Panc1 (cell line): ENCODE data around the gene HSPB2. TPM values are rescaled to one million over a fixed set of nuclear protein-coding genes. Genes with fewer than 3 reads are reported as not detected.

ENCODE experiments used
- ATAC-seq: fragments of 200-7000 bp; cut with Tn5 transposase; 2 replicates; pipeline ENCODE4 v1.9.1; 2020; ENCODE audit warnings: mild to moderate bottlenecking, moderate library complexity
- Bru-seq: library from RNA; stranded (reverse); fragments of 400-500 nt; gene quantifications from one replicate; lab custom pipeline; 2021; lab: Mats Ljungman, UMichigan
- BruChase-seq, 2 experiments: library from RNA; stranded (reverse); fragments of 400-500 nt; gene quantifications; one replicate each; lab custom pipeline; 2021; lab: Mats Ljungman, UMichigan
- BruUV-seq: library from RNA; stranded (reverse); fragments of 400-500 nt; replicated peaks from 2 replicates; lab custom pipeline; 2021; lab: Mats Ljungman, UMichigan
- CTCF ChIA-PET: fragments of 300-600 bp; sonication (Branson Sonifier 250); formaldehyde crosslinking; loops from one replicate; lab custom pipeline; 2022; ENCODE audit warnings: antibody characterized with exemption; lab: Charles Lee
- POLR2A ChIA-PET: fragments of 300-600 bp; sonication (Branson Sonifier 250); formaldehyde crosslinking; loops from one replicate; lab custom pipeline; 2022; ENCODE audit warnings: antibody characterized with exemption; lab: Charles Lee
- DNase-seq: peaks from one replicate; pipeline ENCODE4 v3.0.0-alpha.2; 2010; ENCODE audit warnings: low read depth, low spot score
- H3K27ac ChIP-seq: 2 replicates; pipeline ENCODE4 v1.5.1; 2011; ENCODE audit warnings: mild to moderate bottlenecking, low read length, inconsistent platforms
- H3K27me3 ChIP-seq: fragments of 200-500 bp; sonication (Bioruptor generic); 2 replicates; pipeline ENCODE4 v1.6.0; 2014; ENCODE audit warnings: low read length, inconsistent platforms; ENCODE audit not compliant: control insufficient read depth, insufficient read depth
- H3K36me3 ChIP-seq: fragments of 200-500 bp; sonication (Bioruptor generic); 2 replicates; pipeline ENCODE4 v1.5.1; 2014; ENCODE audit warnings: inconsistent platforms, mild to moderate bottlenecking, low read length, moderate library complexity; ENCODE audit not compliant: control insufficient read depth, insufficient read depth
- H3K4me1 ChIP-seq: 2 replicates; pipeline ENCODE4 v1.5.1; 2011; ENCODE audit warnings: inconsistent platforms, mild to moderate bottlenecking, low read length, moderate library complexity; ENCODE audit not compliant: control insufficient read depth, insufficient read depth
- H3K4me3 ChIP-seq, 2 experiments: 2 replicates each; pipeline ENCODE4 v1.5.1; 2011 to 2012; ENCODE audit warnings: low read depth in 2 of 2, low read length in 2 of 2, mild to moderate bottlenecking in 2 of 2, inconsistent platforms in 1 of 2, moderate library complexity in 1 of 2
- H3K9me3 ChIP-seq: fragments of 200-500 bp; sonication (Bioruptor generic); 2 replicates; pipeline ENCODE4 v1.5.1; 2014; ENCODE audit warnings: low read depth, mild to moderate bottlenecking, inconsistent platforms, low read length, moderate library complexity; ENCODE audit not compliant: control insufficient read depth, insufficient read depth
- POLR2AphosphoS5 ChIP-seq: IDR thresholded peaks from 2 replicates; pipeline ENCODE4 v1.6.1; 2012; ENCODE audit warnings: mild to moderate bottlenecking, low read depth, low read length, moderate library complexity
- REST ChIP-seq, 2 experiments: IDR thresholded peaks; 2 replicates each; pipeline ENCODE4 v1.6.1; 2011 to 2012; ENCODE audit warnings: low read depth in 2 of 2, control low read depth in 1 of 2, low read length in 1 of 2, mild to moderate bottlenecking in 1 of 2, moderate library complexity in 1 of 2; ENCODE audit not compliant: insufficient read depth in 1 of 2
- SIN3A ChIP-seq: IDR thresholded peaks from 2 replicates; pipeline ENCODE4 v1.6.1; 2012; ENCODE audit warnings: low read depth, mild to moderate bottlenecking, low read length, moderate library complexity, borderline replicate concordance; ENCODE audit not compliant: insufficient read depth
- TCF7L2 ChIP-seq: IDR thresholded peaks from 2 replicates; pipeline ENCODE4 v1.6.1; 2011; ENCODE audit warnings: mild to moderate bottlenecking, low read depth, low read length, inconsistent platforms
- in situ Hi-C: cut with HindIII; loops from 2 replicates; pipeline ENCODE4 v1.10.0; 2016; ENCODE audit warnings: low sequenced_read_pairs, low pct_unique_long_range_greater_than_20kb
- intact Hi-C: fragments of 100-400 bp; cut with micrococcal nuclease; formaldehyde crosslinking; loops from one replicate; pipeline ENCODE4 v1.10.0; 2022; ENCODE audit not compliant: unreplicated experiment
- long read RNA-seq: library from polyadenylated mRNA; unstranded; transcript quantifications from one replicate; pipeline ENCODE4 v2.0.0, GENCODE V29; 2021; ENCODE audit not compliant: unreplicated experiment
- polyA plus RNA-seq: library from polyadenylated mRNA; unstranded; fragments of >200 nt; gene quantifications from one replicate; pipeline ENCODE4 v1.2.1, GENCODE V29; 2012; ENCODE audit warnings: missing spikeins; ENCODE audit not compliant: insufficient read length
- total RNA-seq: library from RNA; stranded (reverse); gene quantifications from one replicate; pipeline ENCODE4 v1.2.1, GENCODE V29; 2021; ENCODE audit not compliant: unreplicated experiment
- TF ChIP-seq, protein P1 (sequence below): fragments of 450-650 bp; IDR thresholded peaks from 2 replicates; pipeline ENCODE4 v1.5.1; 2017; ENCODE audit warnings: mild to moderate bottlenecking

HSPB2 gene
- total RNA-seq (not detected), Bru-seq, nascent RNA (not detected), BruChase-seq, experiment 1, labeled RNA remaining after a 2-hour chase (percentile 23 among the genes with signal in this experiment), BruChase-seq, experiment 2, labeled RNA remaining after a 6-hour chase (percentile 27 among the genes with signal in this experiment)
- polyA plus RNA-seq: not detected
- long read RNA-seq: 0 reads

DNA sequence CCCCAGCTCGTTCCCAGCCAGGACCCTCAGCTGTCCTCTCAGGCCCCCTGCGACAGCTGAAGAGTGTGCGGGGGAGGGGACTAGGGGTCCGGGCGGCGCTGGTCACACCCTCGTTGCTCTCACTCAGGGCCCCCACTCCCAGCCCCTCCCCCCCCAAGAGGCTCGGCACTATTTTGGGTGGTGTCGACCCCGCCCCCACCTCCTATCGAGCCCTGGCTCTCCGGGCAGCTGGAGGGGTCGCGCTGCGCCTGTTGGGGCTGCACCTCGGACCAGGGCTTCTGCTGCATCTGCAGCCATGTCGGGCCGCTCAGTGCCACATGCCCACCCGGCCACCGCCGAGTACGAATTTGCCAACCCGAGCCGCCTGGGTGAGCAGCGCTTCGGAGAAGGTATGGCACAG is at the start of gene HSPB2:
Gene HSPB2, plus strand, starts transcription at position 200 of the 400 bp plus-strand sequence. Its CDS starts 96 bp downstream, at position 296.
- peaks cover 8% of the 10 kb centered on the region for H3K4me1 ChIP-seq
- peak within 1 kb of the TSS in 1 of 2 experiments; percentile 21; a peak in 1 of 4 replicates for H3K4me3 ChIP-seq
- no peak within 1 kb of the TSS for H3K27ac ChIP-seq
- H3K36me3 ChIP-seq: no peaks in the 10 kb centered on the region
- intact Hi-C loops (no loop called here), in situ Hi-C loops (no loop called here)
- H3K27me3 ChIP-seq: peaks cover 12% of the 10 kb centered on the region
- TF ChIP-seq POLR2AphosphoS5: no peak
- CTCF ChIA-PET: no interaction called here
- DNase-seq: no peak
- no peaks in the 10 kb centered on the region for H3K9me3 ChIP-seq
- BruUV-seq: no TSS peak
- POLR2A ChIA-PET: no interaction called here
- no peak for ATAC-seq

GRCh38 chr11:111870113-111870512 is 42.4 kb upstream of the HSPB2 start:
- no peak for ATAC-seq
- Histone ChIP-seq H3K36me3 (peaks cover 6% of the 10 kb centered on the region), H3K27me3 (no peaks in the 10 kb centered on the region), H3K9me3 (no peaks in the 10 kb centered on the region), H3K27ac (no peak overlapping the region), H3K4me3 (no peak overlapping the region), H3K4me1 (peaks cover 13% of the 10 kb centered on the region)
- CTCF ChIA-PET: interaction anchor here (0.6 kb wide), 1 partner anchor 85 kb away, joined by 6 read pairs; no protein-coding TSS in a partner anchor
- POLR2A ChIA-PET: interaction anchor here (0.8 to 1.3 kb wide), 2 partner anchors 8 to 57 kb away, joined by 3 to 6 read pairs; no protein-coding TSS in a partner anchor
- BruUV-seq: no TSS peak
- DNase-seq: no peak
- in situ Hi-C loops: no loop called here
- intact Hi-C loops: loop anchor here (10.0 kb wide), 1 partner anchor 115 kb away; no protein-coding TSS in a partner anchor
- TF ChIP-seq POLR2AphosphoS5 (no peak), REST (IDR thresholded peaks at IDR 0.05; ENCODE audit: insufficient read depth in 1 of 2, low read depth in 2 of 2, low read length in 1 of 2) (no peak), SIN3A (no peak), TCF7L2 (no peak)
- TF ChIP-seq, protein P1, sequence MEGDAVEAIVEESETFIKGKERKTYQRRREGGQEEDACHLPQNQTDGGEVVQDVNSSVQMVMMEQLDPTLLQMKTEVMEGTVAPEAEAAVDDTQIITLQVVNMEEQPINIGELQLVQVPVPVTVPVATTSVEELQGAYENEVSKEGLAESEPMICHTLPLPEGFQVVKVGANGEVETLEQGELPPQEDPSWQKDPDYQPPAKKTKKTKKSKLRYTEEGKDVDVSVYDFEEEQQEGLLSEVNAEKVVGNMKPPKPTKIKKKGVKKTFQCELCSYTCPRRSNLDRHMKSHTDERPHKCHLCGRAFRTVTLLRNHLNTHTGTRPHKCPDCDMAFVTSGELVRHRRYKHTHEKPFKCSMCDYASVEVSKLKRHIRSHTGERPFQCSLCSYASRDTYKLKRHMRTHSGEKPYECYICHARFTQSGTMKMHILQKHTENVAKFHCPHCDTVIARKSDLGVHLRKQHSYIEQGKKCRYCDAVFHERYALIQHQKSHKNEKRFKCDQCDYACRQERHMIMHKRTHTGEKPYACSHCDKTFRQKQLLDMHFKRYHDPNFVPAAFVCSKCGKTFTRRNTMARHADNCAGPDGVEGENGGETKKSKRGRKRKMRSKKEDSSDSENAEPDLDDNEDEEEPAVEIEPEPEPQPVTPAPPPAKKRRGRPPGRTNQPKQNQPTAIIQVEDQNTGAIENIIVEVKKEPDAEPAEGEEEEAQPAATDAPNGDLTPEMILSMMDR: no peak

DNA sequence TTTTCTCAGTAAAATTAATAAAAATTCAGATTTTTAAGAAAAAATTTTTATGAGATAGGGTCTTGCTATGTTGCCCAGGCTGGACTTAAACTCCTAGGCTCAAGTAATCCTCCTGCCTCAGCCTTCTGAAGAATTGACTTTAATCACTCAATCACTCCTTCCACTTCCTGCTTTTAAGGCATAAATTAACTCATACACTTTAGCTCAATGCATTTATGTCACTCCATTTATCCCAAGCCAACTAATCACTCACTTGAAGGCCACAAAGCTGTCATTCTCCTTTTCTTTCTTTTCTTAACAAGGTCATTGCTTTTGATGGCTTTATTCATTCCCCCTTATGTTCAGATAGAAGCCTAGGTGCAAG is 42.0 kb upstream of the HSPB2 start:
- Histone ChIP-seq H3K27ac (peak overlapping the region; percentile 88), H3K4me3 (peak overlapping the region; percentile 76 to 77), H3K36me3 (peaks cover 3% of the 10 kb centered on the region), H3K4me1 (peaks cover 13% of the 10 kb centered on the region), H3K9me3 (no peaks in the 10 kb centered on the region), H3K27me3 (no peaks in the 10 kb centered on the region)
- no peak for DNase-seq
- in situ Hi-C loops: no loop called here
- intact Hi-C loops: loop anchor here (10.0 kb wide), 1 partner anchor 114 kb away; no protein-coding TSS in a partner anchor
- BruUV-seq: no TSS peak
- ChIA-PET POLR2A (interaction anchor here (0.8 to 1.3 kb wide), 2 partner anchors 9 to 57 kb away, joined by 3 to 6 read pairs; no protein-coding TSS in a partner anchor), CTCF (interaction anchor here (0.6 kb wide), 1 partner anchor 85 kb away, joined by 6 read pairs; no protein-coding TSS in a partner anchor)
- ATAC-seq: no peak
- TF ChIP-seq POLR2AphosphoS5 (no peak), REST (IDR thresholded peaks at IDR 0.05; ENCODE audit: insufficient read depth in 1 of 2, low read depth in 2 of 2, low read length in 1 of 2) (no peak), SIN3A (no peak), TCF7L2 (no peak)
- TF ChIP-seq, protein P1: no peak
